ENCODE results near the gene SGCD.

The SGCD gene

GRCh38 chr5:156505101-156505500 lies 178.1 kb downstream of the SGCD start:
- no peaks in the 10 kb centered on the region for H4K20me1 ChIP-seq (ENCODE audit: insufficient read depth, low read length)
- H3K9me3 ChIP-seq (ENCODE audit: insufficient read depth, low read length) = no peaks in the 10 kb centered on the region
- no peak for TF ChIP-seq EZH2phosphoT487 (IDR thresholded peaks at IDR 0.05; ENCODE audit: low read depth)
- TF ChIP-seq CTCF (IDR thresholded peaks at IDR 0.05; ENCODE audit: low read depth, low read length) = no peak
- no peaks in the 10 kb centered on the region for H3K4me1 ChIP-seq (ENCODE audit: low read length)
- no peak overlapping the region for H3K9ac ChIP-seq (ENCODE audit: low read length)
- no peak overlapping the region for H3K4me2 ChIP-seq (ENCODE audit: low read length)
- no peak overlapping the region for H3K27ac ChIP-seq (ENCODE audit: low read length)
- H3K4me3 ChIP-seq (ENCODE audit: low read length) = no peak overlapping the region
- H3K27me3 ChIP-seq (ENCODE audit: low read depth, low read length) = no peaks in the 10 kb centered on the region
- H3K79me2 ChIP-seq (ENCODE audit: low read length) = no peaks in the 10 kb centered on the region
- no peaks in the 10 kb centered on the region for H3K36me3 ChIP-seq (replicated peaks; ENCODE audit: low read depth, low read length)
- no peak overlapping the region for H2AFZ ChIP-seq (ENCODE audit: low read depth, low read length)

- H3K27ac ChIP-seq (ENCODE audit: low read length) = no peak overlapping the region
- no peaks in the 10 kb centered on the region for H3K27me3 ChIP-seq (ENCODE audit: low read depth, low read length)
- H3K9ac ChIP-seq (ENCODE audit: low read length) = no peak overlapping the region
- no peak overlapping the region for H3K4me3 ChIP-seq (ENCODE audit: low read length)
- H3K79me2 ChIP-seq (ENCODE audit: low read length) = no peaks in the 10 kb centered on the region
- H3K9me3 ChIP-seq (ENCODE audit: insufficient read depth, low read length) = no peaks in the 10 kb centered on the region
- no peaks in the 10 kb centered on the region for H4K20me1 ChIP-seq (ENCODE audit: insufficient read depth, low read length)
- H3K4me1 ChIP-seq (ENCODE audit: low read length) = no peaks in the 10 kb centered on the region
- TF ChIP-seq CTCF (IDR thresholded peaks at IDR 0.05; ENCODE audit: low read depth, low read length) = no peak
- no peak for TF ChIP-seq EZH2phosphoT487 (IDR thresholded peaks at IDR 0.05; ENCODE audit: low read depth)
- H3K36me3 ChIP-seq (replicated peaks; ENCODE audit: low read depth, low read length) = no peaks in the 10 kb centered on the region
- H3K4me2 ChIP-seq (ENCODE audit: low read length) = no peak overlapping the region
- no peak overlapping the region for H2AFZ ChIP-seq (ENCODE audit: low read depth, low read length)
Observed at GRCh38 chr5:156513123-156513815, 186.3 kb downstream of the SGCD start.

- Histone ChIP-seq H3K4me2 (ENCODE audit: low read length) (no peak overlapping the region), H3K79me2 (ENCODE audit: low read length) (no peaks in the 10 kb centered on the region), H3K4me1 (ENCODE audit: low read length) (no peaks in the 10 kb centered on the region), H3K9ac (ENCODE audit: low read length) (no peak overlapping the region), H4K20me1 (ENCODE audit: insufficient read depth, low read length) (no peaks in the 10 kb centered on the region), H3K9me3 (ENCODE audit: insufficient read depth, low read length) (no peaks in the 10 kb centered on the region), H2AFZ (ENCODE audit: low read depth, low read length) (no peak overlapping the region), H3K36me3 (replicated peaks; ENCODE audit: low read depth, low read length) (no peaks in the 10 kb centered on the region), H3K27me3 (ENCODE audit: low read depth, low read length) (no peaks in the 10 kb centered on the region), H3K27ac (ENCODE audit: low read length) (no peak overlapping the region), H3K4me3 (ENCODE audit: low read length) (no peak overlapping the region)
- no peak for TF ChIP-seq CTCF (IDR thresholded peaks at IDR 0.05; ENCODE audit: low read depth, low read length)
- no peak for TF ChIP-seq EZH2phosphoT487 (IDR thresholded peaks at IDR 0.05; ENCODE audit: low read depth)
Observed at GRCh38 chr5:156515121-156515520, 188.2 kb downstream of the SGCD start.

GRCh38 chr5:156515803-156516360 lies 188.9 kb downstream of the SGCD start:
- Histone ChIP-seq H3K36me3 (replicated peaks; ENCODE audit: low read depth, low read length) (no peaks in the 10 kb centered on the region), H3K4me3 (ENCODE audit: low read length) (no peak overlapping the region), H3K79me2 (ENCODE audit: low read length) (no peaks in the 10 kb centered on the region), H3K27me3 (ENCODE audit: low read depth, low read length) (no peaks in the 10 kb centered on the region), H3K9me3 (ENCODE audit: insufficient read depth, low read length) (no peaks in the 10 kb centered on the region), H3K4me2 (ENCODE audit: low read length) (no peak overlapping the region), H3K9ac (ENCODE audit: low read length) (no peak overlapping the region), H3K27ac (ENCODE audit: low read length) (no peak overlapping the region), H2AFZ (ENCODE audit: low read depth, low read length) (no peak overlapping the region), H3K4me1 (ENCODE audit: low read length) (no peaks in the 10 kb centered on the region), H4K20me1 (ENCODE audit: insufficient read depth, low read length) (no peaks in the 10 kb centered on the region)
- TF ChIP-seq EZH2phosphoT487 (IDR thresholded peaks at IDR 0.05; ENCODE audit: low read depth) (no peak), CTCF (IDR thresholded peaks at IDR 0.05; ENCODE audit: low read depth, low read length) (no peak)
